Neural cell (in vitro differentiated cells): Measurements from ENCODE around the gene NUP155. TPM values are rescaled to one million over a fixed set of nuclear protein-coding genes. Genes with fewer than 3 reads are reported as not detected.
"Not testable (repeated sequence)": the region's sequence is repeated elsewhere in the genome, so short reads cannot be mapped to it uniquely, and the experiment has no call there.

ENCODE experiments used
- H2AFZ ChIP-seq: fragments of 200-600, 300-800 bp; sonication (generic), shearing (Covaris generic); 2 replicates; pipeline ENCODE4 v1.6.0; 2014; ENCODE audit warnings: low read depth, mild to moderate bottlenecking, antibody characterized with exemption, low read length, moderate library complexity
- H3F3A ChIP-seq: fragments of 200-600 bp; shearing (Covaris generic); 2 replicates; pipeline ENCODE4 v1.6.1; 2016; ENCODE audit warnings: mild to moderate bottlenecking, moderate library complexity, mixed read lengths, antibody characterized with exemption, low read length; ENCODE audit not compliant: insufficient read depth, poor library complexity, severe bottlenecking
- H3K27ac ChIP-seq: fragments of 200-600, 300-800 bp; sonication (generic), shearing (Covaris generic); 2 replicates; pipeline ENCODE4 v1.5.1; 2014; ENCODE audit warnings: mild to moderate bottlenecking, low read length, moderate library complexity
- H3K27me3 ChIP-seq: fragments of 300-800, 200-600 bp; sonication (generic), shearing (Covaris generic); 2 replicates; pipeline ENCODE4 v1.6.0; 2014; ENCODE audit warnings: mild to moderate bottlenecking, low read depth, low read length, moderate library complexity; ENCODE audit not compliant: insufficient read depth
- H3K36me3 ChIP-seq: fragments of 300-800, 200-600 bp; sonication (generic), shearing (Covaris generic); 2 replicates; pipeline ENCODE4 v1.5.1; 2014; ENCODE audit warnings: mild to moderate bottlenecking, antibody characterized with exemption, low read length, moderate library complexity; ENCODE audit not compliant: insufficient read depth
- H3K4me2 ChIP-seq: fragments of 300-800, 200-600 bp; sonication (generic), shearing (Covaris generic); 2 replicates; pipeline ENCODE4 v1.6.0; 2014; ENCODE audit warnings: mild to moderate bottlenecking, low read length
- H3K4me3 ChIP-seq: fragments of 300-800, 200-600 bp; sonication (generic), shearing (Covaris generic); 2 replicates; pipeline ENCODE4 v1.5.1; 2014; ENCODE audit warnings: mild to moderate bottlenecking, low read length, moderate library complexity
- H3K79me2 ChIP-seq: fragments of 200-600 bp; shearing (Covaris generic); replicated peaks from 2 replicates; pipeline ENCODE4 v1.6.0; 2014; ENCODE audit warnings: mild to moderate bottlenecking, low read length, moderate library complexity; ENCODE audit not compliant: insufficient read depth
- H3K9ac ChIP-seq: fragments of 300-800, 200-600 bp; sonication (generic), shearing (Covaris generic); 2 replicates; pipeline ENCODE4 v1.6.1; 2016; ENCODE audit warnings: mild to moderate bottlenecking, low read length, mixed read lengths
- H3K9me2 ChIP-seq: fragments of 200-600 bp; shearing (Covaris generic); 2 replicates; pipeline ENCODE4 v1.6.1; 2016; ENCODE audit warnings: mild to moderate bottlenecking, low read length, mixed read lengths; ENCODE audit not compliant: insufficient read depth
- H3K9me3 ChIP-seq: fragments of 200-600, 300-800 bp; sonication (generic), shearing (Covaris generic); 2 replicates; pipeline ENCODE4 v1.6.1; 2016; ENCODE audit warnings: mild to moderate bottlenecking, mixed run types, low read length, moderate library complexity, mixed read lengths
- H4K20me1 ChIP-seq: fragments of 200-600 bp; shearing (Covaris generic); 2 replicates; pipeline ENCODE4 v1.6.1; 2016; ENCODE audit warnings: mild to moderate bottlenecking, mixed run types; ENCODE audit not compliant: insufficient read depth
- CTCF ChIP-seq: fragments of 450-650 bp; IDR thresholded peaks from 2 replicates; pipeline ENCODE4 v1.5.1; 2014; ENCODE audit warnings: antibody characterized with exemption, mild to moderate bottlenecking, moderate library complexity; ENCODE audit not compliant: poor library complexity, severe bottlenecking
- EP300 ChIP-seq: fragments of 450-650 bp; conservative IDR thresholded peaks from 2 replicates; pipeline ENCODE4 v1.6.1; 2014; ENCODE audit warnings: antibody characterized with exemption, mild to moderate bottlenecking, moderate library complexity; ENCODE audit not compliant: poor library complexity, severe bottlenecking
- EZH2 ChIP-seq: fragments of 200-600, 300-800 bp; shearing (Covaris generic), sonication (generic); IDR thresholded peaks from 2 replicates; pipeline ENCODE4 v1.6.1; 2014; ENCODE audit warnings: antibody characterized with exemption, low read length, borderline replicate concordance, mild to moderate bottlenecking; ENCODE audit not compliant: insufficient read depth, poor library complexity, severe bottlenecking
- POLR2AphosphoS5 ChIP-seq: IDR thresholded peaks from 2 replicates; pipeline ENCODE4 v1.6.1; 2012
- RAD21 ChIP-seq: fragments of 450-650 bp; conservative IDR thresholded peaks from 2 replicates; pipeline ENCODE4 v1.6.1; 2014; ENCODE audit warnings: antibody characterized with exemption, mild to moderate bottlenecking, moderate library complexity
- TAF1 ChIP-seq: IDR thresholded peaks from 2 replicates; pipeline ENCODE4 v1.6.1; 2012; ENCODE audit warnings: low read depth
- polyA plus RNA-seq: library from polyadenylated mRNA; depleted of rRNA; stranded (reverse); fragments of >200 nt; gene quantifications from 2 replicates; pipeline ENCODE4 v1.2.3, GENCODE V29; 2014

The NUP155 gene
- polyA plus RNA-seq, 1 donor from 2014 or later = 15.9 TPM

- Histone ChIP-seq H3K36me3 (no peaks in the 10 kb centered on the region), H2AFZ (peak overlapping the region; percentile 77)
Measured at GRCh38 chr5:37370550-37370863, 399 bp downstream of the NUP155 start.

GRCh38 chr5:37355161-37355560 is 15.7 kb downstream of the NUP155 start:
- no peaks in the 10 kb centered on the region for H3K79me2 ChIP-seq
- H3K9ac ChIP-seq = no peak overlapping the region
- H3K9me2 ChIP-seq = no peaks in the 10 kb centered on the region
- H3K4me2 ChIP-seq = no peak overlapping the region
- TF ChIP-seq POLR2AphosphoS5 = no peak
- H3K27me3 ChIP-seq = no peaks in the 10 kb centered on the region
- H3K4me3 ChIP-seq = no peak overlapping the region
- H3K36me3 ChIP-seq = no peaks in the 10 kb centered on the region
- H2AFZ ChIP-seq = no peak overlapping the region
- no peak overlapping the region for H3K27ac ChIP-seq
- no peaks in the 10 kb centered on the region for H4K20me1 ChIP-seq
- H3K9me3 ChIP-seq = no peaks in the 10 kb centered on the region
- no peaks in the 10 kb centered on the region for H3F3A ChIP-seq

More at GRCh38 chr5:37370550-37370863, 399 bp downstream of the NUP155 start:
- Histone ChIP-seq H3K4me2 (peak overlapping the region; percentile 65), H3K9ac (peak overlapping the region; percentile 71), H3K4me3 (peak overlapping the region; percentile 95), H3K79me2 (peaks cover 33% of the 10 kb centered on the region), H3F3A (no peaks in the 10 kb centered on the region), H3K9me3 (no peaks in the 10 kb centered on the region), H4K20me1 (no peaks in the 10 kb centered on the region), H3K27me3 (no peaks in the 10 kb centered on the region), H3K9me2 (no peaks in the 10 kb centered on the region), H3K27ac (peak overlapping the region; percentile 74)
- TF ChIP-seq EZH2 (no peak), RAD21 (no peak), TAF1 (no peak), EP300 (no peak), CTCF (no peak)

- H3F3A ChIP-seq, H4K20me1 ChIP-seq, H3K27ac ChIP-seq, H3K79me2 ChIP-seq, H3K9ac ChIP-seq, H3K27me3 ChIP-seq, H3K9me2 ChIP-seq, H3K36me3 ChIP-seq, H3K4me2 ChIP-seq, H2AFZ ChIP-seq, H3K9me3 ChIP-seq, H3K4me3 ChIP-seq: not testable (repeated sequence)
Measured at GRCh38 chr5:37342741-37343140, 28.2 kb downstream of the NUP155 start.

GRCh38 chr5:37334754-37335153 is 36.2 kb downstream of the NUP155 start:
- H3K27ac ChIP-seq, H3K36me3 ChIP-seq, H4K20me1 ChIP-seq, H2AFZ ChIP-seq, H3K79me2 ChIP-seq, H3K9me2 ChIP-seq, H3K4me3 ChIP-seq, H3K9me3 ChIP-seq, H3K4me2 ChIP-seq, H3F3A ChIP-seq, H3K9ac ChIP-seq, H3K27me3 ChIP-seq: not testable (repeated sequence)
